ENCODE measurements around the gene FAM13A.
A peak's percentile ranks its signal among the peaks of the same experiment; 100 is the strongest.

FAM13A gene

DNA sequence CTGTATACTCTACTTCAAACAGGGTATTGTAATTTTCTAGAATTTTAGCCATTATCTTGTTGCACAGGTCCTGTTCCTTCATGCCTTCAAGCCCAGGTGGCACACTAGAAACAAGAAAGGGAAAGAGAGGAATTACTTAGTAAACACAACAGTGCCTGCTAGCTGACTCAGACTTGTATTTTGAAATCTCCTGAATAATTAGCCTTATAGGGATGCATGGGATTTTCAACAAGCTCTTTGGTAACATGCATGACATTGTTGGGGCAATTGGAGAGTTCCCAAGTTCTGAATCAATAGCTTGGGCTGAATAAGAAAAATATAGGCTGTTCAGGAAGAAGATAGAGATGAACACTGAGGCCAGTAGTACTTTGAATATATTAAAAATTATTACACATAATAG is 118.8 kb downstream of the FAM13A start:
- TF ChIP-seq, protein P1, sequence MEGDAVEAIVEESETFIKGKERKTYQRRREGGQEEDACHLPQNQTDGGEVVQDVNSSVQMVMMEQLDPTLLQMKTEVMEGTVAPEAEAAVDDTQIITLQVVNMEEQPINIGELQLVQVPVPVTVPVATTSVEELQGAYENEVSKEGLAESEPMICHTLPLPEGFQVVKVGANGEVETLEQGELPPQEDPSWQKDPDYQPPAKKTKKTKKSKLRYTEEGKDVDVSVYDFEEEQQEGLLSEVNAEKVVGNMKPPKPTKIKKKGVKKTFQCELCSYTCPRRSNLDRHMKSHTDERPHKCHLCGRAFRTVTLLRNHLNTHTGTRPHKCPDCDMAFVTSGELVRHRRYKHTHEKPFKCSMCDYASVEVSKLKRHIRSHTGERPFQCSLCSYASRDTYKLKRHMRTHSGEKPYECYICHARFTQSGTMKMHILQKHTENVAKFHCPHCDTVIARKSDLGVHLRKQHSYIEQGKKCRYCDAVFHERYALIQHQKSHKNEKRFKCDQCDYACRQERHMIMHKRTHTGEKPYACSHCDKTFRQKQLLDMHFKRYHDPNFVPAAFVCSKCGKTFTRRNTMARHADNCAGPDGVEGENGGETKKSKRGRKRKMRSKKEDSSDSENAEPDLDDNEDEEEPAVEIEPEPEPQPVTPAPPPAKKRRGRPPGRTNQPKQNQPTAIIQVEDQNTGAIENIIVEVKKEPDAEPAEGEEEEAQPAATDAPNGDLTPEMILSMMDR (IDR thresholded peaks at IDR 0.05; ENCODE audit: low read length), result no peak
- TF ChIP-seq EZH2 (optimal IDR thresholded peaks at IDR 0.05; ENCODE audit: low read depth, low read length) (no peak), EZH2phosphoT487 (IDR thresholded peaks at IDR 0.05; ENCODE audit: low read length) (no peak)
- no peaks in the 10 kb centered on the region for H4K20me1 ChIP-seq (ENCODE audit: insufficient read depth, low read length)
- no peak overlapping the region for H2AFZ ChIP-seq (ENCODE audit: low read length)
- H3F3A ChIP-seq (ENCODE audit: insufficient read depth, low read length), result no peaks in the 10 kb centered on the region
- no peaks in the 10 kb centered on the region for H3K79me2 ChIP-seq (ENCODE audit: low read length)
- H3K4me1 ChIP-seq (ENCODE audit: low read length), result peaks cover 12% of the 10 kb centered on the region
- no peak overlapping the region for H3K4me2 ChIP-seq (ENCODE audit: low read depth, low read length)
- H3K9ac ChIP-seq (ENCODE audit: low read length), result no peak overlapping the region
- H3K36me3 ChIP-seq (replicated peaks; ENCODE audit: insufficient read depth, low read length), result no peaks in the 10 kb centered on the region
- no peaks in the 10 kb centered on the region for H3K9me3 ChIP-seq (replicated peaks; ENCODE audit: insufficient read depth, low read length)
- no peaks in the 10 kb centered on the region for H3K27me3 ChIP-seq (replicated peaks; ENCODE audit: insufficient read depth, low read length)
- no peak overlapping the region for H3K27ac ChIP-seq (ENCODE audit: low read length)
- no peak for DNase-seq
- H3K4me3 ChIP-seq (ENCODE audit: low read length), result no peak overlapping the region
- no peaks in the 10 kb centered on the region for H3K9me2 ChIP-seq (replicated peaks; ENCODE audit: insufficient read depth, low read length)

DNA sequence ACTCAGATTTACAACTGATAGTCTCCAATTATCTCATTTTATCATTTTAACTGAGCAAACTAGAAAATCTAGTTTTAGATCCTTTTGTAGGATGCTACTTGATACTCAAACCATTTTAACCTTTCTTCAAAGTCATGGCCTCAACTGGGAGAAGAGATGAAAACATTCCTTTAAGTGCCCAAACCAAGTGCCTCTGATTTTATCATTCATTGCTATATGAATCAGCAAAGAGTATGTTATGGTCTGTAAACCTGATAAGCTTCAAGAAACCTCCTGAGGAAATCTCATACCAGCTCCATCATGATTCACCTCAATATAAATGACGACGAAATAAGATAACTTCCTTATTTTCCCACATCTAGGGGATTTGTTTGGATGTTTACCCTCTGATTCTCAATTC is 119.9 kb downstream of the FAM13A start:
- no peaks in the 10 kb centered on the region for H3F3A ChIP-seq (ENCODE audit: insufficient read depth, low read length)
- no peak for DNase-seq

DNA sequence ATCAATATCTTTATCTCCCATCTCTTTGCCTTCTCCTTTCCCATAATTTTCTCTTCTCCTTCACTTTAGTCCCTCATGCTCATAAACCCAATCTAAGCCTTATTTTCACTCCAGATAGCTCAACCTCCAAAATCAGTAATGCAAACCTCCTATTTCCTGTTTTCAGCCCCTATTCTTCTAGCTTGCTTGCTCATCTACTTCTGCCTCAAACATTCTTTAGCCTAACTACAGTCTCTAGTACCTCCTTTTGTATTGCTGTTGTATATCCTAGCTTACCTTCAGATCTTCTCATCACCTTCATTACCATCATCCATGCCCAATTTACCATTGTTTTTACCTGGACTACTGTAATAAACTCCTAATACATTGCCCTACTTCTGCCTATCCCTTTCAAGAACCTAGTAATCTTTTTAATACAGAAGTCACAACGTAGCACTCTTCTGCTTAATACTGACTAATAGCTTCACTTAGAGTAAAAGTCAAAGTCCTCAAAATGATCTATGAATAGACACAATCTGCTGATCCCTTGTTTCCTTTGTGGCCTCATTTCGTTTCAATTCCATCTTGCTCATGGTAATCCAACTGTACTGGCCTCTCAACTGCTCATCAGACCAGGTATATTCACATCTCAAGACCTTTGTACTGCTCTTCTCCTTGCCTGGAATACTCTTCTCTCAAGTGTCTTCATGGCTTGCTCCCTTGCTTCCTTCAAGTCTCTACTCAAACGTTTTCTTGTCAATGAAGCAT is 123.4 kb downstream of the FAM13A start:
- H2AFZ ChIP-seq (ENCODE audit: low read length), result no peak overlapping the region
- no peak for DNase-seq
- no peak overlapping the region for H3K4me3 ChIP-seq (ENCODE audit: low read length)
- no peaks in the 10 kb centered on the region for H3K79me2 ChIP-seq (ENCODE audit: low read length)
- H4K20me1 ChIP-seq (ENCODE audit: insufficient read depth, low read length), result no peaks in the 10 kb centered on the region
- no peaks in the 10 kb centered on the region for H3K27me3 ChIP-seq (replicated peaks; ENCODE audit: insufficient read depth, low read length)
- H3K4me2 ChIP-seq (ENCODE audit: low read depth, low read length), result peak overlapping the region; percentile 9; the same call in 1 of the 2 replicates
- H3K27ac ChIP-seq (ENCODE audit: low read length), result no peak overlapping the region
- no peaks in the 10 kb centered on the region for H3K36me3 ChIP-seq (replicated peaks; ENCODE audit: insufficient read depth, low read length)
- H3K9me3 ChIP-seq (replicated peaks; ENCODE audit: insufficient read depth, low read length), result no peaks in the 10 kb centered on the region
- TF ChIP-seq EZH2phosphoT487 (IDR thresholded peaks at IDR 0.05; ENCODE audit: low read length) (no peak), EZH2 (optimal IDR thresholded peaks at IDR 0.05; ENCODE audit: low read depth, low read length) (no peak)
- TF ChIP-seq, protein P1 (IDR thresholded peaks at IDR 0.05; ENCODE audit: low read length), result no peak
- H3F3A ChIP-seq (ENCODE audit: insufficient read depth, low read length), result no peaks in the 10 kb centered on the region
- H3K9me2 ChIP-seq (replicated peaks; ENCODE audit: insufficient read depth, low read length), result no peaks in the 10 kb centered on the region
- peaks cover 22% of the 10 kb centered on the region for H3K4me1 ChIP-seq (ENCODE audit: low read length)
- H3K9ac ChIP-seq (ENCODE audit: low read length), result no peak overlapping the region

More for the DNA sequence above, 119.9 kb downstream of the FAM13A start:
- TF ChIP-seq EZH2 (optimal IDR thresholded peaks at IDR 0.05; ENCODE audit: low read depth, low read length) (no peak), EZH2phosphoT487 (IDR thresholded peaks at IDR 0.05; ENCODE audit: low read length) (no peak)
- TF ChIP-seq, protein P1 (IDR thresholded peaks at IDR 0.05; ENCODE audit: low read length), result no peak
- H3K27me3 ChIP-seq (replicated peaks; ENCODE audit: insufficient read depth, low read length), result no peaks in the 10 kb centered on the region
- peaks cover 13% of the 10 kb centered on the region for H3K4me1 ChIP-seq (ENCODE audit: low read length)
- H3K79me2 ChIP-seq (ENCODE audit: low read length), result no peaks in the 10 kb centered on the region
- no peak overlapping the region for H3K27ac ChIP-seq (ENCODE audit: low read length)
- no peak overlapping the region for H3K4me2 ChIP-seq (ENCODE audit: low read depth, low read length)
- no peaks in the 10 kb centered on the region for H3K9me3 ChIP-seq (replicated peaks; ENCODE audit: insufficient read depth, low read length)
- H4K20me1 ChIP-seq (ENCODE audit: insufficient read depth, low read length), result no peaks in the 10 kb centered on the region
- H2AFZ ChIP-seq (ENCODE audit: low read length), result no peak overlapping the region
- H3K9ac ChIP-seq (ENCODE audit: low read length), result no peak overlapping the region
- no peak overlapping the region for H3K4me3 ChIP-seq (ENCODE audit: low read length)
- no peaks in the 10 kb centered on the region for H3K36me3 ChIP-seq (replicated peaks; ENCODE audit: insufficient read depth, low read length)
- H3K9me2 ChIP-seq (replicated peaks; ENCODE audit: insufficient read depth, low read length), result no peaks in the 10 kb centered on the region

All from MM.1S (cell line).